ENCODE results near the gene IFITM10. TPM values are rescaled to one million over a fixed set of nuclear protein-coding genes. Genes with fewer than 3 reads are reported as not detected.

Gene IFITM10
- total and polyA plus RNA-seq, 2 donors from 2014 or later, result 2.3 to 6.4 TPM

DNA sequence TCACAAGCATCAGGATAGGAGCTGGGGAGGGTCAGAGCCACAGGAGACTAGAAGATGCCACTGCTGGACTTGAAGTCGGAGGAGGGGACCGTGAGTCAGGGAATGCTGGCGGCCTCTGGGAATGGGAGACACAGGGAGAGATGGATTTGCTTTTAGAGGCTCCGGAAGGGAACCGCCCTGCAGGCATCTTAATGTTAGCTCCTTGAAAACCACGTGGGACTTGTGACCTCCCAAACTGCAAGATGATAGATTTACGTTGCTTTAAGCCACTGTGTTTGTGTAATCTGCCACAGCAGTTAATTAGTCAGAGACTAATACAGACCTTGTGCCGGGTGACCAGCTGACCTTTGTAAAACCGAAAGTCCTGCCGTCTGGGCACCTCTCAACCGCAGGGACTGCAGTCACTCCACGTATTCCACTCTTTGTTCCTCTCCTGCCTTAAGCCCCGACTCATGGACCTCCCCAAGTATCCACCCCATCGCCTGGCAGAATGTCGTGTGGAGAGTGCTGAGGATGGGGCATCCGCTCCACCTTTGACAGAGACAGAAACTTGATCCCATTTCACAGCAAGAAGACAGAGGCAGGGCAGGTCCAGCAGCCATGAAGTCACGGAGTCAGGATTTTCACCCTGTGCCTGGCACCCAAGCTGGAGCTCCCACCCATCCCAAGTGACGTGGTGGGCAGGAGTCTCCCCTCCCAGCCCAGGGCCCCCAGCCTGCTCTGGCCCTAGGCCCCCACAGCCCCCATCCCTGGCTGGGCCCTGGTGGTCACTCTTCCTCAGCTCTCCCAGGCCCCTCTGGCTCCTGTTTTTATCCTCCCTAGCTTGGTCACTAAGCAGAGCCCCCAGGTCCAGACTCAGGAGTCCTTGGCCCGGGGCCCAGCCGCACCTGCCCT, 32.7 kb upstream of the IFITM10 start:
- Histone ChIP-seq H3K4me1 (ENCODE audit: control insufficient read depth in 2 of 3, insufficient read depth in 2 of 3, low read depth in 1 of 3, low read length in 3 of 3) (peaks cover 0 to 4% (median 0%) of the 10 kb centered on the region in 3 donors), H3K9me3 (ENCODE audit: control insufficient read depth in 2 of 3, insufficient read depth in 1 of 3, low read length in 3 of 3) (no peaks in the 10 kb centered on the region), H3K27me3 (ENCODE audit: control insufficient read depth, insufficient read depth, low read length) (no peaks in the 10 kb centered on the region), H3K27ac (ENCODE audit: low read depth in 2 of 2, low read length in 2 of 2) (no peak overlapping the region), H3K36me3 (ENCODE audit: control insufficient read depth in 2 of 3, insufficient read depth in 3 of 3, low read length in 3 of 3) (no peaks in the 10 kb centered on the region), H3K9ac (ENCODE audit: low read length in 3 of 3) (no peak overlapping the region), H3K4me3 (ENCODE audit: low read length in 3 of 3) (no peak overlapping the region)
- FAIRE-seq (no peak), DNase-seq (peak in 1 of 5 donors; percentile 10)
- TF ChIP-seq, protein P1, sequence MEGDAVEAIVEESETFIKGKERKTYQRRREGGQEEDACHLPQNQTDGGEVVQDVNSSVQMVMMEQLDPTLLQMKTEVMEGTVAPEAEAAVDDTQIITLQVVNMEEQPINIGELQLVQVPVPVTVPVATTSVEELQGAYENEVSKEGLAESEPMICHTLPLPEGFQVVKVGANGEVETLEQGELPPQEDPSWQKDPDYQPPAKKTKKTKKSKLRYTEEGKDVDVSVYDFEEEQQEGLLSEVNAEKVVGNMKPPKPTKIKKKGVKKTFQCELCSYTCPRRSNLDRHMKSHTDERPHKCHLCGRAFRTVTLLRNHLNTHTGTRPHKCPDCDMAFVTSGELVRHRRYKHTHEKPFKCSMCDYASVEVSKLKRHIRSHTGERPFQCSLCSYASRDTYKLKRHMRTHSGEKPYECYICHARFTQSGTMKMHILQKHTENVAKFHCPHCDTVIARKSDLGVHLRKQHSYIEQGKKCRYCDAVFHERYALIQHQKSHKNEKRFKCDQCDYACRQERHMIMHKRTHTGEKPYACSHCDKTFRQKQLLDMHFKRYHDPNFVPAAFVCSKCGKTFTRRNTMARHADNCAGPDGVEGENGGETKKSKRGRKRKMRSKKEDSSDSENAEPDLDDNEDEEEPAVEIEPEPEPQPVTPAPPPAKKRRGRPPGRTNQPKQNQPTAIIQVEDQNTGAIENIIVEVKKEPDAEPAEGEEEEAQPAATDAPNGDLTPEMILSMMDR (IDR thresholded peaks at IDR 0.05; ENCODE audit: borderline replicate concordance, extremely low read depth, insufficient read depth), result no peak
- intact Hi-C loops (cut with DNase I), result no loop called here

- Histone ChIP-seq H3K9me3 (ENCODE audit: control insufficient read depth in 2 of 3, insufficient read depth in 1 of 3, low read length in 3 of 3) (no peaks in the 10 kb centered on the region), H3K4me3 (ENCODE audit: low read length in 3 of 3) (no peak overlapping the region), H3K27ac (ENCODE audit: low read depth in 2 of 2, low read length in 2 of 2) (no peak overlapping the region), H3K4me1 (ENCODE audit: control insufficient read depth in 2 of 3, insufficient read depth in 2 of 3, low read depth in 1 of 3, low read length in 3 of 3) (peaks cover 0 to 4% (median 0%) of the 10 kb centered on the region in 3 donors), H3K9ac (ENCODE audit: low read length in 3 of 3) (no peak overlapping the region), H3K36me3 (ENCODE audit: control insufficient read depth in 2 of 3, insufficient read depth in 3 of 3, low read length in 3 of 3) (no peaks in the 10 kb centered on the region), H3K27me3 (ENCODE audit: control insufficient read depth, insufficient read depth, low read length) (no peaks in the 10 kb centered on the region)
- FAIRE-seq (no peak), DNase-seq (peak in 1 of 5 donors; percentile 4)
- TF ChIP-seq, protein P1 (IDR thresholded peaks at IDR 0.05; ENCODE audit: borderline replicate concordance, extremely low read depth, insufficient read depth), result no peak
- intact Hi-C loops (cut with DNase I), result no loop called here
These were observed 31.7 kb upstream of the IFITM10 start for GRCh38 chr11:1782031-1782590.

DNA sequence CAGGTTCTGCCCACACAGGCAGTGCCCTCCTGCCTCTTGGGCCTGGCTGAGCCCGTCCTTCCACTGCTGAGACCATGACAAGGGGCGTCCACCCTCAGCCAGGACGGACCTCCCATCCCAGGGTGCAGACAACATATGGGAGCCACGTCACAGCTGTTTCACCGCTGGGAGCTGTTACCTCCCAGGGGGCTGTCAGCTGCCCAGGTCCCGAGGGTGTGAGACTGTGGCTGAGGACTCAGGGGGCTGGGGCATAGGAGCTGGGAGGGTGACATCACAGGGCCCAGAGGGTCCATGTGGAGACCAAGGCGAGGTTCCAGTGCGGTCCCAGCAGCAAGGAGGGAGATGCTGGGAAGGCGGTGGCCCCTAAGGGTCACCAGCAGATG, 31.2 kb upstream of the IFITM10 start:
- intact Hi-C loops (cut with DNase I), result no loop called here
- H3K4me3 ChIP-seq (ENCODE audit: low read length in 3 of 3), result no peak overlapping the region
- H3K9me3 ChIP-seq (ENCODE audit: control insufficient read depth in 2 of 3, insufficient read depth in 1 of 3, low read length in 3 of 3), result no peaks in the 10 kb centered on the region
- DNase-seq (peak in 1 of 5 donors; percentile 72), FAIRE-seq (no peak)
- peaks cover 0 to 4% (median 0%) of the 10 kb centered on the region in 3 donors for H3K4me1 ChIP-seq (ENCODE audit: control insufficient read depth in 2 of 3, insufficient read depth in 2 of 3, low read depth in 1 of 3, low read length in 3 of 3)
- TF ChIP-seq, protein P1 (IDR thresholded peaks at IDR 0.05; ENCODE audit: borderline replicate concordance, extremely low read depth, insufficient read depth), result no peak
- no peak overlapping the region for H3K27ac ChIP-seq (ENCODE audit: low read depth in 2 of 2, low read length in 2 of 2)
- no peaks in the 10 kb centered on the region for H3K36me3 ChIP-seq (ENCODE audit: control insufficient read depth in 2 of 3, insufficient read depth in 3 of 3, low read length in 3 of 3)
- H3K9ac ChIP-seq (ENCODE audit: low read length in 3 of 3), result no peak overlapping the region
- no peaks in the 10 kb centered on the region for H3K27me3 ChIP-seq (ENCODE audit: control insufficient read depth, insufficient read depth, low read length)

Measured in kidney (tissue), 14 donors.